Gastroesophageal sphincter (tissue), 3 donors: Measurements from ENCODE around the gene APBA2.

ENCODE experiments used
- EP300 ChIP-seq: sonication (generic); formaldehyde crosslinking; IDR thresholded peaks from one replicate; pipeline ENCODE4 v1.6.1; 2017; ENCODE audit warnings: antibody characterized with exemption, mild to moderate bottlenecking
- POLR2A ChIP-seq, 2 donors: fragments of 450-650 bp; IDR thresholded peaks; one replicate each; pipeline ENCODE4 v1.6.1; 2017; ENCODE audit warnings: antibody characterized with exemption in 2 of 2, mild to moderate bottlenecking in 2 of 2, moderate library complexity in 1 of 2
- POLR2AphosphoS5 ChIP-seq: sonication (generic); formaldehyde crosslinking; IDR thresholded peaks from one replicate; pipeline ENCODE4 v1.6.1; 2017; ENCODE audit warnings: antibody characterized with exemption
- TF ChIP-seq, protein P1 (sequence below), 4 experiments: fragments of 200-600 bp in 2 of 4; fragments of 450-650 bp in 2 of 4; sonication (generic) in 1 of 4; IDR thresholded peaks; one replicate each; pipeline ENCODE4 v1.5.1; 2017 to 2019; ENCODE audit warnings: antibody characterized with exemption in 4 of 4, mild to moderate bottlenecking in 2 of 4, moderate library complexity in 2 of 4

DNA sequence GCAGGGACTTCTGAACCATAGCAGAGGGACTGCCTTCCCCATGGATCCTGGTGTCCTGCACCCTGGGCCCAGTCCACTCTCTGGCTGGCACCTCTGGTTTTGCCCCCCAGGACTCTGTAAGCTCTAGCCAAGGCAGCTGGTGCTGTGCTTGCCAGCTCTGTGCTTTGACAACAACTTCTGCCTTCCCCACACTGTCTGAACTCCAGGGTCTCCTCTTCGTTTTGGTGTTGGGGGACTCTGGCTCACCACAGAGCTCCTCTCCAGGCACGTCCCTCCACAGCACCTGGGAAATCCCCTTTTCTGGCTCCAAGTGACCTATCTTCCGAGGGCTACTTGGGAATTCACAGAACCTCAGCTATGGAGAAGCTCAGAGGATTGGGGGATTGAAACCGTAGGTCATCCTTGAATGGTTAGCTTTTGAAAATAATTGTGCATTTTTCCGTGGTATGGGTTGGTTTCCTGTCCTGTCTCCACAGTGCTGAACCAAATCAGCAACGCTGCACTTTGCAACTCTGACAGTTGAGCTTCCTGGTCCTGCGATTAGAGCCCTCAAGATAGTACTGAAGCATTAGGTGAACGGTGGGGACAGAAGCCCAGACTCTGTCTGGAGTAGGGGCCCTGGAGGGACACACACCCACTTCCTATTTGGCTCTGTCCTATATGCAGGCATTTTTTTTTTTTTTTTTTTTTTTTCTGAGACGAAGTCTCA, 152.4 kb downstream of the APBA2 start:
- TF ChIP-seq, protein P1, sequence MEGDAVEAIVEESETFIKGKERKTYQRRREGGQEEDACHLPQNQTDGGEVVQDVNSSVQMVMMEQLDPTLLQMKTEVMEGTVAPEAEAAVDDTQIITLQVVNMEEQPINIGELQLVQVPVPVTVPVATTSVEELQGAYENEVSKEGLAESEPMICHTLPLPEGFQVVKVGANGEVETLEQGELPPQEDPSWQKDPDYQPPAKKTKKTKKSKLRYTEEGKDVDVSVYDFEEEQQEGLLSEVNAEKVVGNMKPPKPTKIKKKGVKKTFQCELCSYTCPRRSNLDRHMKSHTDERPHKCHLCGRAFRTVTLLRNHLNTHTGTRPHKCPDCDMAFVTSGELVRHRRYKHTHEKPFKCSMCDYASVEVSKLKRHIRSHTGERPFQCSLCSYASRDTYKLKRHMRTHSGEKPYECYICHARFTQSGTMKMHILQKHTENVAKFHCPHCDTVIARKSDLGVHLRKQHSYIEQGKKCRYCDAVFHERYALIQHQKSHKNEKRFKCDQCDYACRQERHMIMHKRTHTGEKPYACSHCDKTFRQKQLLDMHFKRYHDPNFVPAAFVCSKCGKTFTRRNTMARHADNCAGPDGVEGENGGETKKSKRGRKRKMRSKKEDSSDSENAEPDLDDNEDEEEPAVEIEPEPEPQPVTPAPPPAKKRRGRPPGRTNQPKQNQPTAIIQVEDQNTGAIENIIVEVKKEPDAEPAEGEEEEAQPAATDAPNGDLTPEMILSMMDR (IDR thresholded peaks at IDR 0.05), result no peak
- TF ChIP-seq POLR2AphosphoS5 (no peak), EP300 (no peak), POLR2A (IDR thresholded peaks at IDR 0.05) (no peak)
